Purkinje cell (primary cell): ENCODE data around the gene PPP4R3A. TPM values are rescaled to one million over a fixed set of nuclear protein-coding genes. Genes with fewer than 3 reads are reported as not detected.

Experiments used
- polyA plus RNA-seq: library from polyadenylated mRNA; unstranded; fragments of >200 nt; fragmentation: Nextera tagmentation; gene quantifications from 2 replicates; pipeline ENCODE4 v1.2.1, GENCODE V29; 2014

The PPP4R3A gene
- 10.4 and 10.6 TPM in 2 replicates for polyA plus RNA-seq

DNA sequence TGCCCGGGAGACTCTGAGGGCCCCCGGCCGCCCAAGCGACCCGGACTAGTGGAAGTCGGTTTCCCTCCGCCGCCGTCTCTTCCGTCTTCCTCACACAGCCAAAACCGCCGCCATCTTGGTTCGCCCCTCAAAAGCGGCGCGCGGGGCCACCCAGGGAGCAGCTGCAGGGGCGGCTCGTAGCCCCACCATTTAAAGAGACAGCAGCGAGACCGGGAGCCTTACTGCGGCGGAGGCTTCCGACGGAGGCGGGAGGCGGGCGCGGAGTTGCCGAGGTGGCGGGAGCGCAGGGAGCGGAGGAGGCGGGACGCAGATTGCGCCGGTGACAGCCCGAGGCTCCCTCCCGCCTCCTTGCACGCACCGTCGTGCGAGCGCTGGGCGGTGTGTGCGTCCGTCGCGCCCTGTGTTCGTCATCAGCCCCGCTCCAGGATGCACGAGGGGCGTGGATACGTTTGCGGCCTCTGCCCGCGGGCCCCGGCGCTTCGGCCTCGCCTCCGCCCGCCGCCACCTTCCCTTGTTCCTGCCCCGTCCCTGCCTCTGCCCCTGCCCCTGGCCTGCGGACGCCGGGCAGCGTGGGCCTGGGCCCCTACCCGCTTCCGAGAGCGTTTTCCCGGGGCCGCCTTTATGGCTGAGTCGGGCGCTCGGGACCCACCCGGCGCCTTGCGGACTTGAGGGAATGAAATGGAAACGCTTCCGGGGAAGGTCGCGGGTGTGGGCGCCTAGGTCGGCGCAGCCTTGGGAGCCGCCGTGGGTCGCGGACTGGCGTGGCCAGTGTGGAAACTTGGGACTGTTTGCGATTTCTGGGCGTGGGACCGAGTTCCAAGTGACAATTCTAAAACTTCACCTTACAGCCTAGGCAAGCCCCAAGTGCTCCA lies at the start of gene PPP4R3A:
TSS of gene PPP4R3A (minus strand) at position 140 of the 872 bp plus-strand sequence. CDS start 663 bp downstream, outside the sequence.

DNA sequence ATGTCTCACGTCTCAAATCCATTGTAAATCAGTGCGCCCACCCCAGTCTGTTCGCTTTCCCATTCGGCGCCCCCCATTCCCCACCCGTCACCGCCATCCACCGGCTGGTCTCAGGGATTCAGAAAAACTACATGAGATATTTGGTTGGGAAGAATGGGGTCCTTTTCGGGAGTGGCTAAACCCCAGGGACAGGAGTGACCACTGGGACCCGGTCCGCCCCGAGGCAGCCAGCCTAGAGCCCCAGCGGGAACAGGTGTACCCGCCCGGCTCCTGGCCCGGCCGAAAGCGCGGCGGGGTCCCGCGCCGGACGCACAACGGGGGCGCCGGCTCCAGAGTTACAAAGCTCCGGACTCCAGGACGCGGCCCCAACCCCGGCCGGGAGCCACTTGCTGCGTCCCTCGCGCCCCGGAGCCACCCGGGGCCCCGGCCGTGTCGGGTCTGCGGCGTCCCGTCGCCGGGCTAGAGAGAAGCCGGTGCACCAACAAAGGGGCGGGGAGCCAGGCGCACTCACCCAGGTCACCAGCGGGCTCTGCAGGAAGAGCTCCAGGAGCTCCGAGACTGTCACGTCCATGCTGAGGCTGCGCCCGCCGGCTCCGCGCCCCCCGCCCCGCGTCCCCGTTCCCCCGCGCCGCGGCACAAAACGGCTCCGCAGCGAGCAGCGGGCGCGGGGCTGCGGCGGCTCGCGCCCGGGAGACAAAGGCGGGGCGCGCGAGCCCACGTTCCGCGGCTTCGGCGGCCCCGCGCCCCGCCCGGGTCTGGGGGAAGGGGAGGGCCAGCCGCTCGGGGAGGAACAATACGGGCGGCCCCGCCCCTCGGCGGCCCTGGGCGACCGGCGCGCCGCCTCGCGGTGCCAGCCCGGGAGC lies 92.8 kb downstream of the PPP4R3A start, which contains the start of gene CCDC88C:
TSS of gene CCDC88C (minus strand) at position 701 of the 863 bp plus-strand sequence. CDS start at position 571, 130 bp downstream.

Other genes with a start within 250 kb of the PPP4R3A start
- 0.17 and 0.41 TPM in 2 replicates for gene CCDC88C, start 92.5 kb downstream of the PPP4R3A start, polyA plus RNA-seq
- gene CATSPERB, start 221.8 kb upstream of the PPP4R3A start, polyA plus RNA-seq, result not detected in 2 replicates